CD14-positive monocyte (primary cell): ENCODE data around the gene CNTNAP2. TPM values are rescaled to one million over a fixed set of nuclear protein-coding genes. Genes with fewer than 3 reads are reported as not detected.

Experiments
- DNase-seq, 3 donors: peaks; one replicate each; pipeline ENCODE4 v3.0.0-alpha.2; 2011 to 2022
- H2AFZ ChIP-seq: 2 replicates; pipeline ENCODE4 v1.6.0; 2012; ENCODE audit warnings: mild to moderate bottlenecking, low read depth, low read length, inconsistent platforms; ENCODE audit not compliant: insufficient read depth, poor library complexity, severe bottlenecking
- H3K27ac ChIP-seq, 2 donors: 1 replicate in 1 of 2; 2 replicates in 1 of 2; pipeline ENCODE4 v1.5.1; 2012 to 2013; ENCODE audit warnings: low read length in 2 of 2, control low read depth in 1 of 2, inconsistent platforms in 1 of 2, low read depth in 1 of 2, mild to moderate bottlenecking in 1 of 2
- H3K27me3 ChIP-seq, 2 donors: one replicate each; pipeline versions ENCODE4 v1.6.0 to v1.6.1; 2011 to 2013; ENCODE audit warnings: low read length in 2 of 2; ENCODE audit not compliant: control insufficient read depth in 2 of 2, insufficient read depth in 2 of 2
- H3K36me3 ChIP-seq, 2 donors: replicated peaks in 1 of 2; 1 replicate in 1 of 2; 2 replicates in 1 of 2; pipeline versions ENCODE4 v1.5.1 to v1.6.1; 2012 to 2013; ENCODE audit warnings: low read length in 2 of 2, control low read depth in 1 of 2, inconsistent platforms in 1 of 2, mild to moderate bottlenecking in 1 of 2; ENCODE audit not compliant: insufficient read depth in 2 of 2, control insufficient read depth in 1 of 2
- H3K4me1 ChIP-seq, 2 donors: 1 replicate in 1 of 2; 2 replicates in 1 of 2; pipeline versions ENCODE4 v1.5.1 to v1.6.1; 2012 to 2013; ENCODE audit warnings: low read length in 2 of 2, control low read depth in 1 of 2, inconsistent platforms in 1 of 2, mild to moderate bottlenecking in 1 of 2, moderate library complexity in 1 of 2; ENCODE audit not compliant: insufficient read depth in 2 of 2, control insufficient read depth in 1 of 2
- H3K4me2 ChIP-seq: replicated peaks from 2 replicates; pipeline ENCODE3; 2012; ENCODE audit warnings: low read length, moderate library complexity, mild to moderate bottlenecking; ENCODE audit not compliant: poor library complexity, severe bottlenecking; ENCODE audit errors: extremely low read depth
- H3K4me3 ChIP-seq, 3 experiments: fragments of 200-600 bp in 1 of 3; sonication (generic) in 1 of 3; replicated peaks in 1 of 3; 1 replicate in 2 of 3; 2 replicates in 1 of 3; pipeline ENCODE4 v1.5.1; 2011 to 2013; ENCODE audit warnings: low read length in 3 of 3, mild to moderate bottlenecking in 3 of 3, control low read depth in 2 of 3, low read depth in 2 of 3, inconsistent platforms in 1 of 3, moderate library complexity in 1 of 3
- H3K79me2 ChIP-seq: 2 replicates; pipeline ENCODE4 v1.6.0; 2012; ENCODE audit warnings: mild to moderate bottlenecking, control low read depth, inconsistent platforms, low read length, moderate library complexity; ENCODE audit not compliant: insufficient read depth
- H3K9ac ChIP-seq: 2 replicates; pipeline ENCODE4 v1.6.0; 2017; ENCODE audit warnings: low read length, mild to moderate bottlenecking; ENCODE audit not compliant: insufficient read depth, poor library complexity, severe bottlenecking
- H3K9me3 ChIP-seq, 2 donors: replicated peaks in 1 of 2; 1 replicate in 1 of 2; 2 replicates in 1 of 2; pipeline versions ENCODE4 v1.5.1 to v1.6.1; 2012 to 2013; ENCODE audit warnings: low read length in 2 of 2, control low read depth in 1 of 2; ENCODE audit not compliant: control insufficient read depth in 1 of 2, insufficient read depth in 1 of 2
- H4K20me1 ChIP-seq: 2 replicates; pipeline ENCODE4 v1.6.0; 2012; ENCODE audit warnings: mild to moderate bottlenecking, low read length, control low read depth, moderate library complexity; ENCODE audit not compliant: insufficient read depth
- H3K27ac Mint-ChIP-seq, 7 donors: one replicate each; pipeline ENCODE4 v1.8.0; 2020; ENCODE audit warnings: mild to moderate bottlenecking in 7 of 7, mixed read lengths in 7 of 7, moderate library complexity in 6 of 7, inconsistent platforms in 2 of 7
- H3K27me3 Mint-ChIP-seq, 3 donors: one replicate each; pipeline ENCODE4 v1.8.0; 2021 to 2022; ENCODE audit warnings: low read depth in 3 of 3, mild to moderate bottlenecking in 3 of 3, mixed read lengths in 3 of 3, moderate library complexity in 3 of 3, inconsistent platforms in 1 of 3
- H3K36me3 Mint-ChIP-seq, 2 donors: one replicate each; pipeline ENCODE4 v1.8.0; 2020; ENCODE audit warnings: mixed read lengths in 2 of 2, inconsistent platforms in 1 of 2, mild to moderate bottlenecking in 1 of 2
- H3K4me1 Mint-ChIP-seq: one replicate; pipeline ENCODE4 v1.8.0; 2020; ENCODE audit warnings: mild to moderate bottlenecking, mixed read lengths
- H3K4me3 Mint-ChIP-seq, 2 donors: one replicate each; pipeline ENCODE4 v1.8.0; 2020; ENCODE audit warnings: mild to moderate bottlenecking in 2 of 2, mixed read lengths in 2 of 2, moderate library complexity in 1 of 2
- H3K9me3 Mint-ChIP-seq, 7 donors: one replicate each; pipeline ENCODE4 v1.8.0; 2020 to 2022; ENCODE audit warnings: mixed read lengths in 7 of 7, mild to moderate bottlenecking in 6 of 7, moderate library complexity in 6 of 7, inconsistent platforms in 2 of 7
- CTCF ChIP-seq: fragments of 200-600 bp; IDR thresholded peaks from one replicate; pipeline ENCODE4 v1.8.0; 2022; ENCODE audit warnings: antibody characterized with exemption, mild to moderate bottlenecking
- WGBS: methylation state at CpG from one replicate; pipeline ENCODE4 v1.1.5; 2013; ENCODE audit warnings: missing lambda C conversion rate; ENCODE audit not compliant: insufficient coverage; 5-methylcytosine and 5-hydroxymethylcytosine counted together
- intact Hi-C, 2 donors: fragments of 100-400 bp; cut with micrococcal nuclease; formaldehyde crosslinking; loops; one replicate each; pipeline versions ENCODE4 v1.15.0 to v1.15.1; 2023
- polyA plus RNA-seq, 3 donors: library from polyadenylated mRNA; depleted of rRNA in 1 of 3; unstranded in 2 of 3; stranded (reverse) in 1 of 3; fragments of 300-500 nt in 2 of 3; fragments of >200 nt in 1 of 3; fragmentation: Illumina TruSeq in 2 of 3; gene quantifications; 1 replicate in 2 of 3; 2 replicates in 1 of 3; pipeline ENCODE4 v1.2.3, GENCODE V29; 2012 to 2021

Gene CNTNAP2
- polyA plus RNA-seq, 3 donors, result 0.01 TPM; not detected in 2

DNA sequence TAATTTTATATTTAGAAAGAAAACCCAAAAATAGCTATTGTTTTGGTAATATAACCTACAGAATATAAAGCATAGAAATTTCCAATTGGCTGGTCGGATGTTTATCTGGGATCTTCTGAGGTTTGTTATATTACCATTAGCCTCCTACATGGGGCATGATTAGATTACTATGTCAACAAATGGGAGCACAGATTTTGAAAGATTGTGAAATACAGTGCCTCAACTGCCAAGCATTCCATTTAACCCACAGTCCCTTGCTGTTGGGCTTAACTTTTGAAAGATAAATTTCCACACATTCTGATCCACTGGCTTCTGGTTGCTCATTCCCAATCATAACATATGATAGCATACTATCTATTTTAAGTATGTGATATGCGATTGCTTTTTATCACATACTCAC lies 2018.5 kb downstream of the CNTNAP2 start:
- peaks cover 1 to 4% (median 2%) of the 10 kb centered on the region in 3 donors for H3K27me3 Mint-ChIP-seq
- Histone ChIP-seq H3K9me3 (peaks cover 0 to 2% of the 10 kb centered on the region in 2 donors), H3K79me2 (no peaks in the 10 kb centered on the region), H3K4me1 (no peaks in the 10 kb centered on the region), H3K36me3 (no peaks in the 10 kb centered on the region), H2AFZ (no peak overlapping the region), H3K27ac (no peak overlapping the region), H3K4me3 (no peak overlapping the region), H3K27me3 (no peaks in the 10 kb centered on the region), H3K9ac (no peak overlapping the region), H4K20me1 (no peaks in the 10 kb centered on the region), H3K4me2 (no peak overlapping the region)
- WGBS, result no CpG with 5 or more reads among the region's 2 CpGs
- no peak overlapping the region for H3K4me3 Mint-ChIP-seq
- DNase-seq, result no peak
- no peaks in the 10 kb centered on the region for H3K4me1 Mint-ChIP-seq
- intact Hi-C loops, result no loop called here
- no peaks in the 10 kb centered on the region for H3K36me3 Mint-ChIP-seq
- H3K27ac Mint-ChIP-seq, result no peak overlapping the region
- TF ChIP-seq CTCF, result no peak
- H3K9me3 Mint-ChIP-seq, result peaks cover 2 to 18% (median 4%) of the 10 kb centered on the region in 7 donors

GRCh38 chr7:148135997-148136396 lies 2019.4 kb downstream of the CNTNAP2 start:
- H3K4me3 Mint-ChIP-seq, result no peak overlapping the region
- H3K79me2 ChIP-seq, result no peaks in the 10 kb centered on the region
- H3K9me3 Mint-ChIP-seq, result peaks cover 2 to 22% (median 9%) of the 10 kb centered on the region in 7 donors
- no peak overlapping the region for H3K27ac Mint-ChIP-seq
- H3K27ac ChIP-seq, result no peak overlapping the region
- H4K20me1 ChIP-seq, result no peaks in the 10 kb centered on the region
- H3K4me2 ChIP-seq, result no peak overlapping the region
- intact Hi-C loops, result no loop called here
- no peak overlapping the region for H3K4me3 ChIP-seq
- H2AFZ ChIP-seq, result no peak overlapping the region
- 100% methylated on average over 1 of the region's 3 CpGs for WGBS
- H3K27me3 Mint-ChIP-seq, result peaks cover 0 to 7% (median 1%) of the 10 kb centered on the region in 3 donors
- no peaks in the 10 kb centered on the region for H3K4me1 ChIP-seq
- no peak for DNase-seq
- peaks cover 0 to 8% of the 10 kb centered on the region in 2 donors for H3K9me3 ChIP-seq
- no peaks in the 10 kb centered on the region for H3K27me3 ChIP-seq
- no peaks in the 10 kb centered on the region for H3K36me3 Mint-ChIP-seq
- no peaks in the 10 kb centered on the region for H3K4me1 Mint-ChIP-seq
- no peak overlapping the region for H3K9ac ChIP-seq
- TF ChIP-seq CTCF, result no peak
- no peaks in the 10 kb centered on the region for H3K36me3 ChIP-seq
